ENCODE measurements around the gene GPR61.

GPR61 gene

GRCh38 chr1:109509176-109510134 is 30.2 kb upstream of the GPR61 start, which contains the start of gene AMIGO1:
Gene AMIGO1 (minus strand): TSS chr1:109509727. CDS start chr1:109508912, 815 bp downstream.
- DNase-seq = peak; percentile 64

- no peak for DNase-seq
Observed at GRCh38 chr1:109513110-109513710, 26.5 kb upstream of the GPR61 start.

- no peak for DNase-seq
Observed at GRCh38 chr1:109514846-109515245, 24.8 kb upstream of the GPR61 start.

- DNase-seq = no peak
Observed at GRCh38 chr1:109516872-109517271, 22.8 kb upstream of the GPR61 start.

- DNase-seq = no peak
Observed at GRCh38 chr1:109517337-109517736, 22.3 kb upstream of the GPR61 start.

GRCh38 chr1:109521002-109521951 is 18.4 kb upstream of the GPR61 start:
- DNase-seq = no peak

- no peak for DNase-seq
Observed at GRCh38 chr1:109522026-109522425, 17.6 kb upstream of the GPR61 start.

GRCh38 chr1:109523706-109524105 is 16.0 kb upstream of the GPR61 start:
- DNase-seq = no peak

- DNase-seq = no peak
Observed at GRCh38 chr1:109527098-109527811, 12.4 kb upstream of the GPR61 start.

GRCh38 chr1:109527846-109528695 is 11.6 kb upstream of the GPR61 start:
- no peak for DNase-seq

- no peak for DNase-seq
Observed at GRCh38 chr1:109528712-109529111, 11.0 kb upstream of the GPR61 start.

GRCh38 chr1:109529881-109530456 is 9.7 kb upstream of the GPR61 start:
- no peak for DNase-seq

GRCh38 chr1:109530457-109531087 is 9.1 kb upstream of the GPR61 start:
- DNase-seq = no peak

- DNase-seq = no peak
Observed at GRCh38 chr1:109531380-109531779, 8.3 kb upstream of the GPR61 start.

- no peak for DNase-seq
Observed at GRCh38 chr1:109531826-109532364, 7.8 kb upstream of the GPR61 start.

GRCh38 chr1:109532365-109533136 is 7.1 kb upstream of the GPR61 start:
- peak; percentile 92 for DNase-seq

GRCh38 chr1:109534307-109534858 is 5.3 kb upstream of the GPR61 start:
- DNase-seq = no peak

GRCh38 chr1:109535481-109535880 is 4.2 kb upstream of the GPR61 start:
- no peak for DNase-seq

GRCh38 chr1:109535971-109536491 is 3.6 kb upstream of the GPR61 start:
- no peak for DNase-seq

Measured in CD4-positive, alpha-beta T cell treated with Interleukin-17A for 1 hour (primary cell).